NCI-H2107 (cell line): Measurements from ENCODE around the gene FAIM2.
"Not testable (repeated sequence)": the region's sequence is repeated elsewhere in the genome, so short reads cannot be mapped to it uniquely, and the experiment has no call there.

Experiments used
- DNase-seq: peaks from one replicate; lab custom pipeline; 2025; lab: John Stamatoyannopoulos, UW

The FAIM2 gene

DNA sequence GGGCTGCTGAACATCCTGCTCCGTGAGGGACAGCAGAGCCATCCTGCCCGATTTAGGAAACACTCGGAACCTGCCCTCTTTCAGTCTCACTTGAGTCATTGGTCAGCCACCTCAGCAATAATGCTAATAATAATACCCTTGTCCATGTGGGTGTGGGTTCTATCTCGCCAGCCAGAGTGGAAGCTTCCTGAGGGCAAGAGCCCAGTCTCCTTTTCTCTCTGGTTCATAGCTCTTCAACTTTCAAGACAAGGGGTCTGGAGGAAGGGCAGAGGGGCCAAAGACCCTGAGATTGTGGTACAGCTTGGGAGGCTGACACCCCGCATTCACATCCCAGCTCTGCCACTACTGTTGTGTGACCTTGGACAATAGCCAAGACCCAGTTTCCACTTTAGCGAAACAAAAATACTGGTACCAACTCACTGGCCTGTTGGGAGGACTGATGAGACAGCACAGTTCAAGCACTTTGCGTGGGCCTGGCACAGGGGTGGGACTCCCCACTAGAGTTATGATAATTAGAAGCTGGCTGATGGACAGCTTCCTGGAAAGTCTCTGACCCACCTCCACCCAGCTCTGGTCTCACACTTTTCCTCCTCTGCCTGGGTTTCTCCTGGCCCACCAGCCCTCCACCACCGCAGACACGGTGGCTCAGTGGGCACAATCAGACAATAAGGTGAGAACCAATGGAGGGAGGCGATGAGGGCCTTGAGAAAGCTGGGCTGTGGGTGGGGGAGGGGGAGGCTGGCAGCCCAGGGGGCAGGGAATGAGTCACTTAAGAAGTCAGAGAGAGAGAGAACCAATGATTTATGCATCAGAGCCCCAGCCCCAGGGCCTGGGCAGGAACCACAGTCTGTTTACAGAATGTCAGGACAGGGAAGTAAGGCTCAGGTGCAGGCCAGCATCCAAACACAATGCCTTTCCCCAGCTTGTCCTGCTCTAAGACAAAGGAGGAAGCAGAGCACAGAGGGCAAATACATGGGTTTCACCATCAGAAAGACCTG, 9.6 kb downstream of the FAIM2 start:
- DNase-seq: no peak

GRCh38 chr12:49892732-49893317, 10.9 kb downstream of the FAIM2 start:
- no peak for DNase-seq

- DNase-seq: no peak
Measured at GRCh38 chr12:49892084-49892731, 11.5 kb downstream of the FAIM2 start.

DNA sequence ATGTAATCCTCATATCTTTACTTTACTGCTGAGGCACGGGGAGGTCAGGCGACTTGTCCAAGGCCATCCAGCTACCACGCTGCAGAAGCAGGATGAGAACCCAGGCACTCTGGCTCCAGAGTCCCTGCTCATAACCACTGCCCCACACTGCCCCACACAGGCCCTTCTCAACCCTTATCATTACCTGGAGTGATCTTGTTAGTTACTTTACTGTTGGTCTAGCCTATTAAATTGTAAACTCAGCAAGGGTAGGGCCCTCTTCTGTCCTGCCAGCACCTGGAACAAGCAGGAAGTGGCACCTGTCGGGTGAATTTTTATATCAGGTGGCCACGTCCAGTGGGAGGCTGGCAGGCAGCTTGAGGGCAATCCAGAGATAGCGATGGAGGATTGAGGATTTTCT, 12.2 kb downstream of the FAIM2 start:
- no peak for DNase-seq

- DNase-seq: no peak
Measured at GRCh38 chr12:49891012-49891411, 12.7 kb downstream of the FAIM2 start.

DNA sequence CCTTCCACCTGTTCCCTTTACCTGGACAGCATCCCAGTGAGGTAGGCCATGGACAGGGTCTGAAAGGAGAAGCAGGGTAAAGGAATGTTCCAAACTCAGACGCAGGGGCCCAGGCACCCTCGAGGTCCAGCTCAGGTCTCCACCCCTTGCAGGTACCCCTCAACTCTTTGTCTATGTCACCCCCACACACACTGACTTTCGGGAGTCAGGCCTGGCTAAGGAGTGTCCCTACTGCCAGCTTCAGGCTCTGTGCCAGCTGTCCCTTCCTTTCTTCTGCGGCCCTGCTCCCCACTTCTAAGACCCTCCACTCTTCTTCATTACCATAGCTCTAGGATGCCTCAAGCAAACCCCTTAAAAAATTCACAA, 13.6 kb downstream of the FAIM2 start:
- no peak for DNase-seq

GRCh38 chr12:49889361-49890095, 14.2 kb downstream of the FAIM2 start:
- DNase-seq: no peak

DNA sequence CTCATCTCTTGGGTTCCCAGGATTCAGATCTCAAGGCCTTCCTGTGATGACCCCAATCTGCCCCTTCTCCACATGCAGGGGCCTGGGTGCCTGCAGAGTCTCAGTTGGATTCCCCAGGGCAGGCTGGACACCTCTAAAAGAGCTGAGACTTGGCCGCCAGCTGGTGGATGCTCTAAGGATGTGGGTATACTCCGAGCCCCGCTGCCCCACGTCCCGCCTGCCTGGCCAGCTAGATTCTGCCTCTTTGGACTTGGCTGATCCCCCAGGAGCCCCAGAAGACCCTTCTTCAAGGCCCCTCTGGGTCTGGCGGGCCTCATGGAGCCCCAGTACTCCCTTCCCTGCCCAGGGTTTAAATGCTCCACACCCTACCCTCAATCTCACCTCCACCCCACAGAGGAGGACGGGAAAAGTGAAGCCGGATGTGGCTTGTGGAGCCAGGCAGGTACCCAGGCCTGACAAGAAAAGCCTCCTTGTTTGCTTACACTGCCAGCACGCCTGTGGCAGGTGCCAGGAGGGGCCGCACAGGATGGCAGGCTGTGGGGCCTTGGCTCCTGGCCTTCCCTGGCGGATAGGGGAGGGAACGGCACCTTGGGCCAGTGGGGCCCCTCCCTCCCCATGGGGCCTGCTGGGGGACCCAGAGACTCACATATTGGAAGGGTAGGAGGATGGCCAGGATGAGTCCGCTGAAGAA, 15.1 kb downstream of the FAIM2 start:
- peak; percentile 36 for DNase-seq

DNA sequence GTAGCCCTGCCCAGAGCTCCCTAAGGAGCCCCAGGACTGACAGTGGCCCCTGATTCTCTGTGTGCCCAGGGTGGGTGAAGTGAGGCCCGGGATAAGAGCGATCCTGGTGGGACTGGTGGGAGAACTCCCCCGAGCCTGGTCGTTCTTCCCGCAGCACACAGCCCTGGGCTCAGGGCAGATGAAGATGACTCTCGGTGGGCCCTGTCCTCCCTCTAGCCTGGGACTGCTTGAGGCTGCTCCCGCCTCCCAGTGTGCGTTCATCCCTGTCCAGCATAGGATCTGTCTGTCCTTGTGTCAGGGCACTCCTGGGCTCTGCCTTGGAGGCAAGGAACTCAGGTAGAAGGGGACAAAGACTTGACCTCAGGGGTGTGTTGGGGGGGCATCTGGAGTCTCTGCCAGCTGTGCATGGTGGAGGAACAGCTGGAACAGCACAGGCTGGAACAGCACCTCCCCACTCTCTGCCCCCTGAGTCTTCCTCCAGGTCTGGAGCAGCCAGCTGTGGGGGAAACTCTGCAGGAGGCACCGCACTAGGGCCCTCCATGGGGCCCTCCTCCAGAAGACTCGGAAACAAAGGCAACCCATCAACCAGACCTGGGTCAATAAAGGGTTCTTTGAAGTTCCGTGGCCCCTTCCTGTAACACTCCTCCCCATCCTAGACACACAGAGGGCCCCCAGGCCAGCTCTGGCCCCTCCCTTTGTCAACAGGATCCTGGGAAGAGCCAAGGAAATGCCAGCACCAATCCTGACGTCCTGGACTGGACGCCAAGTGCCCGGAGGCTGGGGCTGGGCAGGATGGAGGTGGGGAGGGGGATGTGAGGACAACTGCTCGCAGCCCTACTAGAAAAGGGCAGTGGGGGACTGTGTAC, 15.9 kb downstream of the FAIM2 start:
- no peak for DNase-seq

DNA sequence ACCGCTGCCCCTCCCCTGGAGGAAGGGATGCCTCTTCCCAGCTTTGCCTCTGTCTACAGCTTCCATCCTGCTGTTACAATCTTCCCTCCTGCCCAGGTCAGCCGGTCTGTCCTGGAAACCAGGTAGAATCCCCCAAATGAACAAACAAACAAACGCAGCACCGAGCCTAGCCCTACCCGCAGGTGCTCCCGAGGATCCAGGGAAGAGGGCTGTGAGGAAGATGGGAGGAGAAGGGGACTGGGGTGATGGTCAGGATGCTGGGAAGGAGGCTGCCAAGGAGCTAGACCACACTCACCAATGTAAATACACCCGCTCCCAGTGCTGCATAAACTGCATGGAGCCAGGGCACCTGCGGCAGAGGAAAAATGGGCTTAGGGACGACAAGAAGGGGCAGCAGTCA, 16.6 kb downstream of the FAIM2 start:
- no peak for DNase-seq

- no peak for DNase-seq
Measured at GRCh38 chr12:49885663-49886461, 17.8 kb downstream of the FAIM2 start.

GRCh38 chr12:49885118-49885517, 18.6 kb downstream of the FAIM2 start:
- DNase-seq: peak; percentile 87

GRCh38 chr12:49882851-49883464, 20.7 kb downstream of the FAIM2 start:
- no peak for DNase-seq

DNA sequence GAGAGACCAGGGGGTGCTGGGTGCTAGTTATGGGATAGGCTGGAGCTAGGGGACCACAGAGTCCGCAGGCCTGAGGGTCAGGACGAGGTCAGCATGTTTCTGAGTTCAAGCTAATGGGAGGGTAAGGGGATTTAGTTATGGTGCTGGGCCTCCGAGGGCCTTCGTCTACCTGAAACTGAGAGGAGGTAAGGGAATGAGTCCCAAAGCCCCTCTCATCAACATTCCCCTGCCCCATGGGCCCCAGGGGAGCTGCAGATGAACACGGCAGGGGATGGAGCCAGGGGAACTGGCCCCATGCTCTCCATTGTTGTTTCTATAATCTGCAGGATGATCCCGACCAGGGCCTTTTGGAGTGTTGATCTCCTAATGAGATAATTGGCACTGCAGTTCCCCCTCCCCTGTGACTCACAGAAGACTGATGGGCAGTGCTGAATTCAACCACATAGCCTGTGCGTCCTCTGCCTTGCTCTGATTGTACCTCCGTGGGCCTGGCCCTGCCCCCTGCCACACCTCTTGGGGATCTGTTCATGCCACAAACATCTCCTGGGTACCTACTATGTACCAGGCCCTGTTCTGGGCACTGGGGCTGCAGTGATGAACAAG, 21.4 kb downstream of the FAIM2 start:
- DNase-seq: no peak

DNA sequence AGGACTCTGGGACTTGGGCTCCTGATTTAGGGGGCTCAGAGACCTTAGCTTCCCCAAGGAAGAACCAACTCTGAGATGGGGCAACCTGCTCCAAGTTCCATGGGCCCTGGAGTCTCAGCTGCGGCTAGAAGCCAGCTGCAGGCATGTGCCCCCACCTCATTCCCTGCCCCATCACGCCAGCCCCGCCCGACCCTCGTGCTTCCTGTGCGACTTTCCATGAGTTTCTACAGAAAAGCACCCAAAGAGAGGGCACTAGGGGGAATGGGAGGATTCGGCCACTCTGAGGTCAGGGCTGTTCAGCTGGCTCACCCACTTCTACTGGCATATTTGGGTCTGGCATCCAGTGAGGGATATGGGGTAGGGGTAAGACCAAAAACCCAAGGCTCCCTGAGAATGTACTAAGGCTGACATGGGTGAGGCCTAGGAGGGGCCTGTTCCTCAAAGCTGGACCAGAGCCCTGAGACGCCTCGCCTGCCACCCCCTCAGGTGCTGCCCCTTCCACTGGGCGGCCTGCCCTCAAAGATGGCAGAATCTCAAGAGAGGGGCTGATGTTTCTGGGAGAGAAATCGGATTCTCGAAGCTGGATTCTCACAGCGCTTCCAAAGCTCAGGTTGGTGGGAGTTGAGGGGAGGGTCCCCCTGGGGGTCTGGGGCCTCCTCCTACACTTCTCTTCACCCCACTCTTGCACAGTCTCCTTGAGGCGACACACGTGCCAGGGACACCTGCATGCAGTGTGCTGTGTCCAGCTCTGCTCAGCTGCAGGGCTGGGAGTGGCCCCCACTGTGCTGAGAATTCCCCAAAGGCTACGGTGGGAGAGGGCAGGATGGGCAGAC, 22.1 kb downstream of the FAIM2 start:
- no peak for DNase-seq

DNA sequence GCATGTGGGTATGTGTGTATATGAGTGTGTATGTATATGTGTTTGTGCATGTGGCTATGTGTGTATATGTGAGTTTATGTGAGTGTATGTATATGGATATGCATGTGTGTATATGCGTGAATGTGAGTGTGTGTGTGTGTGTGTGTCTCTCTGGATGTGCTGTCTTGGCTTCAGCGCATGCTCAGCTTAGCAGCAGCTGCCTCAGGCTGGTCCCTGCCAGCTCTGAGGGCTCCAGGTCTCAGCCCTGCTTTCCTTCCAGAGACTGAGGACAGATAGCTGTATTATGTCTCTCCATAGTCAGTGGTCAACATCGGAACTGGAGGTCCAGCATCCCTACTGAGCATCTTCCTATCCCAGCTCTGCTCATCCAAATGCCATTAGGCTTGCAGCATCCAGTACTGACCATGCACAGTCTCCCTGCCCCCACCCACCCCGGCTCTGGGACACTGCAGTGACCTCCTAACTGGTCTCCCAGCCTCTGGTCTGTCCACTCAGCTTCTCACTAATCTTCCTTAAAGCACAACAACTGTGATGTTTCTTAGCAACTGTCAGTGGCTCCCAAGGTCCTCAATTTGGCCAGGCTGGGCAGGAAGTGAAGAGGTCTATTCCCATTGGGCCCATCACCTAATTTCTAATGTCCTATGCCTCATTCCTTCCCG, 22.8 kb downstream of the FAIM2 start:
- no peak for DNase-seq

- not testable (repeated sequence) for DNase-seq
Measured at GRCh38 chr12:49879065-49879464, 24.6 kb downstream of the FAIM2 start.

DNA sequence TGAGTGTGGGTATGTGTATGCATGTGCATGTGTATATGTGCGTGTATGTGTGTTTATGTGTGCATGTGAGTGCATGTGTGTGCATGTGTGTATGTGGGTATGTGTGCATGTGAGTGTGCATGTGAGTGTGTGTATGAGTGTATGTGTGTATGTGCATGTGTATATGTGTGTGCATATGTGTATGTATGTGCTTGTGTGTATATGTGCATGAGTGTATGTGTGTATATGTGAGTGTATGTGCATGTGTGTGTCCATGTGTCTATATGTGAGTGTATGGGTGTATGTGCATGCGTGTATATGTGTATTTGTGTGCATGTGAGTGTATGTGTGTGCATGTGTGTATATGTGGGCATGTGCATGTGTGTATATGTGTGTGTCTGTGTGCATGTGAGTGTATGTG, 25.7 kb downstream of the FAIM2 start:
- DNase-seq: no peak
